K562 (cell line): ENCODE measurements around the gene MTARC2.

Experiments
- ATF3 ChIP-seq, 2 experiments: fragments of 450-650 bp in 1 of 2; sonication (generic) in 1 of 2; formaldehyde crosslinking in 1 of 2; IDR thresholded peaks in 1 of 2; conservative IDR thresholded peaks in 1 of 2; 2 replicates each; pipeline versions ENCODE4 v1.6.1 to v1.8.1; 2016 to 2023; ENCODE audit warnings: mild to moderate bottlenecking in 2 of 2, moderate library complexity in 2 of 2, inconsistent platforms in 1 of 2, missing genetic modification reagents in 1 of 2
- FOS ChIP-seq: IDR thresholded peaks from 3 replicates; pipeline ENCODE4 v1.6.1; 2011; ENCODE audit not compliant: insufficient read length; ENCODE audit errors: extremely low read depth
- GABPA ChIP-seq: fragments of 200-800 bp; sonication (Bioruptor generic); conservative IDR thresholded peaks from 2 replicates; pipeline ENCODE4 v1.6.1; 2016; ENCODE audit warnings: low read depth, missing genetic modification characterization, missing compliant biosample characterization
- HDAC6 ChIP-seq: IDR thresholded peaks from 2 replicates; pipeline ENCODE4 v1.6.1; 2012; ENCODE audit warnings: low read depth, mild to moderate bottlenecking, control low read depth, inconsistent platforms, low read length, moderate library complexity
- POLR2A ChIP-seq: fragments of 450-650 bp; conservative IDR thresholded peaks from 2 replicates; pipeline ENCODE4 v1.6.1; 2016
- SIN3A ChIP-seq, 2 experiments: fragments of 150-350 bp in 1 of 2; IDR thresholded peaks; 2 replicates each; pipeline ENCODE4 v1.6.1; 2011 to 2016; ENCODE audit warnings: borderline replicate concordance in 2 of 2, low read depth in 2 of 2, low read length in 2 of 2, mild to moderate bottlenecking in 2 of 2, moderate library complexity in 2 of 2; ENCODE audit not compliant: control insufficient read depth in 1 of 2
- SPI1 ChIP-seq: IDR thresholded peaks from 2 replicates; pipeline ENCODE4 v1.6.1; 2011; ENCODE audit warnings: low read depth, low read length, control low read depth, borderline replicate concordance
- ZNF57 ChIP-seq: fragments of 450-650 bp; formaldehyde crosslinking; IDR thresholded peaks from 2 replicates; pipeline ENCODE4 v1.4.0; 2020; ENCODE audit warnings: mild to moderate bottlenecking, moderate library complexity
- TF ChIP-seq, protein P1 (sequence below), 3 experiments: IDR thresholded peaks in 2 of 3; conservative IDR thresholded peaks in 1 of 3; 2 replicates each; pipeline ENCODE4 v1.5.1; 2011 to 2012; ENCODE audit warnings: low read length in 3 of 3, mild to moderate bottlenecking in 3 of 3, control low read depth in 2 of 3, improper control_type of control experiment in 1 of 3, inconsistent platforms in 1 of 3, low read depth in 1 of 3, mixed read lengths in 1 of 3, moderate library complexity in 1 of 3; ENCODE audit not compliant: insufficient read depth in 2 of 3
- TF ChIP-seq, protein P2 (sequence below), 2 experiments: fragments of 450-650 bp; conservative IDR thresholded peaks; 2 replicates each; pipeline ENCODE4 v1.6.1; 2017; ENCODE audit warnings: mild to moderate bottlenecking in 2 of 2, moderate library complexity in 2 of 2

DNA sequence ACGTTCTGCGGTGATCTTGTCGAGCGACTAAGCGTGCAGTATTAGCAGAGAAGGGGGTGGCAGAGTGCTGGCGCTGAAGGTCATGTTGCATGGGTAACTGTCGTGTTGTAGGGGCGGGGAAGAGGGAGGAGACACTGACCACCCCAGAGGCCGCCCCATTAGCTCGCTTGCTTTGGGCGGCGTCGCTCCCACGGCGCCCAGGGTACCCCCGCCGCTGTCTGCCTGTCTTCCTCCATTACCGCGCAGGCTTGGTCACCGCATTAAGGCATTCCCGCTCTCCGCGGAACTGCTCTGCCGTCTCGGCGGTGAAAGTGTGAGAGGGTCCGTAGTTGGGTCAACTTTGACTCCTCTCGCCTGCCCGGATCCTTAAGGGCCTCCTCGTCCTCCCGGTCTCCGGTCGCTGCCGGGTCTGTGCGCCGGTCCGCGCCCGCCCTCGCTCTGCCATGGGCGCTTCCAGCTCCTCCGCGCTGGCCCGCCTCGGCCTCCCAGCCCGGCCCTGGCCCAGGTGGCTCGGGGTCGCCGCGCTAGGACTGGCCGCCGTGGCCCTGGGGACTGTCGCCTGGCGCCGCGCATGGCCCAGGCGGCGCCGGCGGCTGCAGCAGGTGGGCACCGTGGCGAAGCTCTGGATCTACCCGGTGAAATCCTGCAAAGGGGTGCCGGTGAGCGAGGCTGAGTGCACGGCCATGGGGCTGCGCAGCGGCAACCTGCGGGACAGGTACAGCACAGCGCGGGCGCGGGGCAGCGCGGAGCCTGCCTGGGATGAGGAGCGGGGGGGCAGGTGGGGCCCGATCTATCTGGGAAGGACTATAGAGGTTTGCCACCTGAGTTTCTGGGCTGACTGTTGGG, at the start of gene MTARC2:
- no peak for TF ChIP-seq FOS
- no peak for TF ChIP-seq ZNF57 (CRISPR knock-in tag)
- TF ChIP-seq SIN3A (IDR thresholded peaks at IDR 0.05; ENCODE audit: borderline replicate concordance in 2 of 2, control insufficient read depth in 1 of 2, low read depth in 2 of 2, low read length in 2 of 2), result no peak
- TF ChIP-seq GABPA (tag), result no peak
- no peak for TF ChIP-seq ATF3 (IDR thresholded peaks at IDR 0.05)
- TF ChIP-seq ATF3 (CRISPR knock-in tag; conservative IDR thresholded peaks at IDR 0.05), result no peak
- TF ChIP-seq, protein P1, sequence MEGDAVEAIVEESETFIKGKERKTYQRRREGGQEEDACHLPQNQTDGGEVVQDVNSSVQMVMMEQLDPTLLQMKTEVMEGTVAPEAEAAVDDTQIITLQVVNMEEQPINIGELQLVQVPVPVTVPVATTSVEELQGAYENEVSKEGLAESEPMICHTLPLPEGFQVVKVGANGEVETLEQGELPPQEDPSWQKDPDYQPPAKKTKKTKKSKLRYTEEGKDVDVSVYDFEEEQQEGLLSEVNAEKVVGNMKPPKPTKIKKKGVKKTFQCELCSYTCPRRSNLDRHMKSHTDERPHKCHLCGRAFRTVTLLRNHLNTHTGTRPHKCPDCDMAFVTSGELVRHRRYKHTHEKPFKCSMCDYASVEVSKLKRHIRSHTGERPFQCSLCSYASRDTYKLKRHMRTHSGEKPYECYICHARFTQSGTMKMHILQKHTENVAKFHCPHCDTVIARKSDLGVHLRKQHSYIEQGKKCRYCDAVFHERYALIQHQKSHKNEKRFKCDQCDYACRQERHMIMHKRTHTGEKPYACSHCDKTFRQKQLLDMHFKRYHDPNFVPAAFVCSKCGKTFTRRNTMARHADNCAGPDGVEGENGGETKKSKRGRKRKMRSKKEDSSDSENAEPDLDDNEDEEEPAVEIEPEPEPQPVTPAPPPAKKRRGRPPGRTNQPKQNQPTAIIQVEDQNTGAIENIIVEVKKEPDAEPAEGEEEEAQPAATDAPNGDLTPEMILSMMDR (IDR thresholded peaks at IDR 0.05 in 2 of 3, conservative IDR thresholded peaks at IDR 0.05 in 1 of 3; ENCODE audit: insufficient read depth in 2 of 3, low read depth in 1 of 3, low read length in 3 of 3), result no peak
- TF ChIP-seq, protein P2, sequence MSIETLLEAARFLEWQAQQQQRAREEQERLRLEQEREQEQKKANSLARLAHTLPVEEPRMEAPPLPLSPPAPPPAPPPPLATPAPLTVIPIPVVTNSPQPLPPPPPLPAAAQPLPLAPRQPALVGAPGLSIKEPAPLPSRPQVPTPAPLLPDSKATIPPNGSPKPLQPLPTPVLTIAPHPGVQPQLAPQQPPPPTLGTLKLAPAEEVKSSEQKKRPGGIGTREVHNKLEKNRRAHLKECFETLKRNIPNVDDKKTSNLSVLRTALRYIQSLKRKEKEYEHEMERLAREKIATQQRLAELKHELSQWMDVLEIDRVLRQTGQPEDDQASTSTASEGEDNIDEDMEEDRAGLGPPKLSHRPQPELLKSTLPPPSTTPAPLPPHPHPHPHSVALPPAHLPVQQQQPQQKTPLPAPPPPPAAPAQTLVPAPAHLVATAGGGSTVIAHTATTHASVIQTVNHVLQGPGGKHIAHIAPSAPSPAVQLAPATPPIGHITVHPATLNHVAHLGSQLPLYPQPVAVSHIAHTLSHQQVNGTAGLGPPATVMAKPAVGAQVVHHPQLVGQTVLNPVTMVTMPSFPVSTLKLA (conservative IDR thresholded peaks at IDR 0.05), result no peak
- no peak for TF ChIP-seq POLR2A
- TF ChIP-seq HDAC6, result no peak
- TF ChIP-seq SPI1, result no peak
